Calu3 (cell line): ENCODE measurements around the gene RFXAP. TPM values are rescaled to one million over a fixed set of nuclear protein-coding genes. Genes with fewer than 3 reads are reported as not detected.

ENCODE experiments used
- BruUV-seq: library from RNA; stranded (reverse); fragments of 400-500 nt; replicated peaks from 2 replicates; lab custom pipeline; 2021; lab: Mats Ljungman, UMichigan
- CTCF ChIA-PET: fragments of 300-600 bp; sonication (Branson Sonifier 250); formaldehyde crosslinking; loops from one replicate; lab custom pipeline; 2022; ENCODE audit warnings: antibody characterized with exemption; lab: Charles Lee
- DNase-seq: peaks from one replicate; pipeline ENCODE4 v3.0.0; 2022
- H3K27ac Mint-ChIP-seq: one replicate; pipeline ENCODE4 v1.8.0; 2022; ENCODE audit warnings: mixed read lengths; ENCODE audit not compliant: unreplicated experiment
- H3K27me3 Mint-ChIP-seq: one replicate; pipeline ENCODE4 v1.8.0; 2022; ENCODE audit warnings: mixed read lengths; ENCODE audit not compliant: unreplicated experiment
- H3K36me3 Mint-ChIP-seq: one replicate; pipeline ENCODE4 v1.8.0; 2022; ENCODE audit warnings: mild to moderate bottlenecking, moderate library complexity, mixed read lengths; ENCODE audit not compliant: insufficient read depth, unreplicated experiment
- H3K4me1 Mint-ChIP-seq: one replicate; pipeline ENCODE4 v1.8.0; 2022; ENCODE audit warnings: mild to moderate bottlenecking, low read depth, mixed read lengths; ENCODE audit not compliant: unreplicated experiment
- H3K4me3 Mint-ChIP-seq: one replicate; pipeline ENCODE4 v1.8.0; 2022; ENCODE audit warnings: mild to moderate bottlenecking, low read depth, moderate library complexity, mixed read lengths; ENCODE audit not compliant: unreplicated experiment
- H3K9me3 Mint-ChIP-seq: one replicate; pipeline ENCODE4 v1.8.0; 2022; ENCODE audit warnings: low read depth, mixed read lengths; ENCODE audit not compliant: unreplicated experiment
- intact Hi-C: fragments of 100-400 bp; cut with micrococcal nuclease; formaldehyde crosslinking; loops from one replicate; pipeline ENCODE4 v1.10.0; 2022; ENCODE audit not compliant: unreplicated experiment
- total RNA-seq: library from RNA; stranded (reverse); gene quantifications from 2 replicates; pipeline ENCODE4 v1.2.3, GENCODE V29; 2022
- TF ChIP-seq, protein P1 (sequence below): fragments of 200-600 bp; IDR thresholded peaks from one replicate; pipeline ENCODE4 v1.8.0; 2022; ENCODE audit warnings: antibody characterized with exemption; ENCODE audit not compliant: unreplicated experiment

RFXAP gene
- total RNA-seq, 1 experiment from 2014 or later: 6.2 TPM

DNA sequence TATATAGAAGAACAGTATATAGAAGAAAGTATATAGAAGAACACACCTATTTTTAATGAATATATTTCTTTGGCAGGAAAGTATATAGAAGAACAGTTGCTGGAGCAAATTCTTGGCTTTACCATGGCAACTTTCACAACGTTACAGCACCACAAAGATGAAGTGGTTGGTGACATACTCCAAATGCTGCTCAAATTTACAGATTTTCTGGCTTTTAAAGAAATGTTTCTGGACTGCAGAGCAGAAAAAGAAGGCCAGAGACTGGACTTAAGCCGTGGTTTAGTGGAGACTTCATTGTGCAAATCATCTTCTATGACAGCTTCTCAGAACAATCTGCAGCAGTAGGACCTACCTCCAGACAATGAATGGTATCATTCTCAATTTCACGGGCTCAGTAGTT lies 24.3 kb upstream of the RFXAP start:
- Mint-ChIP-seq H3K27ac (no peak overlapping the region), H3K4me1 (no peaks in the 10 kb centered on the region), H3K36me3 (no peaks in the 10 kb centered on the region), H3K27me3 (no peaks in the 10 kb centered on the region), H3K9me3 (no peaks in the 10 kb centered on the region), H3K4me3 (no peak overlapping the region)
- TF ChIP-seq, protein P1, sequence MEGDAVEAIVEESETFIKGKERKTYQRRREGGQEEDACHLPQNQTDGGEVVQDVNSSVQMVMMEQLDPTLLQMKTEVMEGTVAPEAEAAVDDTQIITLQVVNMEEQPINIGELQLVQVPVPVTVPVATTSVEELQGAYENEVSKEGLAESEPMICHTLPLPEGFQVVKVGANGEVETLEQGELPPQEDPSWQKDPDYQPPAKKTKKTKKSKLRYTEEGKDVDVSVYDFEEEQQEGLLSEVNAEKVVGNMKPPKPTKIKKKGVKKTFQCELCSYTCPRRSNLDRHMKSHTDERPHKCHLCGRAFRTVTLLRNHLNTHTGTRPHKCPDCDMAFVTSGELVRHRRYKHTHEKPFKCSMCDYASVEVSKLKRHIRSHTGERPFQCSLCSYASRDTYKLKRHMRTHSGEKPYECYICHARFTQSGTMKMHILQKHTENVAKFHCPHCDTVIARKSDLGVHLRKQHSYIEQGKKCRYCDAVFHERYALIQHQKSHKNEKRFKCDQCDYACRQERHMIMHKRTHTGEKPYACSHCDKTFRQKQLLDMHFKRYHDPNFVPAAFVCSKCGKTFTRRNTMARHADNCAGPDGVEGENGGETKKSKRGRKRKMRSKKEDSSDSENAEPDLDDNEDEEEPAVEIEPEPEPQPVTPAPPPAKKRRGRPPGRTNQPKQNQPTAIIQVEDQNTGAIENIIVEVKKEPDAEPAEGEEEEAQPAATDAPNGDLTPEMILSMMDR: no peak
- CTCF ChIA-PET: no interaction called here
- no TSS peak for BruUV-seq
- intact Hi-C loops: no loop called here
- no peak for DNase-seq

DNA sequence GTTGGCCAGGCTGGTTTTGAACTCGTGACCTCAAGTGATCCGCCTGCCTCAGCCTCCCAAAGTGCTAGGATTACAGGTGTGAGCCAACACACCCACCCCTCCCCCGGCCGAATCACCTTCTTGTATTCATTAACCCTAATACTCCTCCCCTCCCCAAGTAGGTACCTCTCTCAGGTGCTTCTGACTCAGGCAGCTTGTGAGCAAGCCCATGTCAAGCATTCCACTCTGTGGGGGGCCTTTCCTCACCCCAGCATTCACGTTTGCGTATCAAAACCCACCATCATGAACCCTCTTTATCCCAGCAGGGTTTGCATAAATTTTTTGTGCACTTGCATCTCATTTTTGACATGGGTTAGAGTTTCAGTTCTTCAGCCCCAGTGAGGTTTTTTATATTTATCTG lies 23.6 kb upstream of the RFXAP start:
- DNase-seq: no peak
- no peaks in the 10 kb centered on the region for H3K9me3 Mint-ChIP-seq
- TF ChIP-seq, protein P1: no peak
- H3K4me1 Mint-ChIP-seq: no peaks in the 10 kb centered on the region
- H3K36me3 Mint-ChIP-seq: no peaks in the 10 kb centered on the region
- no peak overlapping the region for H3K4me3 Mint-ChIP-seq
- H3K27ac Mint-ChIP-seq: no peak overlapping the region
- CTCF ChIA-PET: no interaction called here
- no TSS peak for BruUV-seq
- intact Hi-C loops: no loop called here
- no peaks in the 10 kb centered on the region for H3K27me3 Mint-ChIP-seq

DNA sequence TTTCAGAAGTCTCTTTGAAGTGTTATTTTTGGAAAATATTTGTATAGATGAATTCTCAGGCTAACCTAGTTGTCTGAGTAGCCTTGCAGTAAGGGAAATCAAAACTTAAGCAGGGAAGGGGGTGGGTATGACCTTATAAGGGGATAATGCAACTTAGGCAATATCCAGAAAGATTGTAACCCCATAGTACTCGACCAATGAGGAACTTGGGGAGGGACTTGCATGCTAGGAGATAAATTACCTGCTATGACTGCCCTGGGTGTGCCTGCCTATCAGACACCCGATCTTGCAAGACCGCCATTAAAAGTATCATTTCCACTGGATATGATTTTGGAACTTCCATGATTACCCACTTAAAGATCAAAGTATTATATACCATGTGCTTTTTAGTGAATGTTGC lies 23.0 kb upstream of the RFXAP start:
- CTCF ChIA-PET: no interaction called here
- Mint-ChIP-seq H3K4me1 (no peaks in the 10 kb centered on the region), H3K27ac (no peak overlapping the region), H3K36me3 (no peaks in the 10 kb centered on the region), H3K27me3 (no peaks in the 10 kb centered on the region), H3K4me3 (no peak overlapping the region), H3K9me3 (no peaks in the 10 kb centered on the region)
- no peak for DNase-seq
- BruUV-seq: no TSS peak
- TF ChIP-seq, protein P1: no peak
- intact Hi-C loops: no loop called here

DNA sequence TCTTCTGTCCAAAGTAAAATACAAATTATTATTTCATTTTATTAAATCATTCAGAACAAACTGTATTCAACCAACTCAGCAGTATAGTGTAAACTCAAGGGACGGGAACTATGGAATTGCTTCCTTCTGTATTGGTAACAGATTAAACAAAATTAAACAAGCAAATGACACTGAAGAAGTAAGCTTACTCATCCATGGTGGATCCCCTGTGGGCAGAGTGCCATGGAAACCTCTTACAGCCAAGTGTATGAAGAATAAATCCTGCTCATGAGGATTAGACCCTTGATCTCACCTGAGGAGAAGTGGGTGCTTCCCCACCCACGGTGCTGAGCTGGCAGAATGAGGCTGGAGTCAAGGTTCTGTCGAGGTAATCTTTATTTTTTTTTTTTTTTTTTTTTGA lies 18.0 kb upstream of the RFXAP start:
- peaks cover 5% of the 10 kb centered on the region for H3K4me1 Mint-ChIP-seq
- CTCF ChIA-PET: no interaction called here
- H3K27ac Mint-ChIP-seq: no peak overlapping the region
- no peaks in the 10 kb centered on the region for H3K36me3 Mint-ChIP-seq
- H3K9me3 Mint-ChIP-seq: no peaks in the 10 kb centered on the region
- H3K27me3 Mint-ChIP-seq: no peaks in the 10 kb centered on the region
- no TSS peak for BruUV-seq
- H3K4me3 Mint-ChIP-seq: no peak overlapping the region
- TF ChIP-seq, protein P1: no peak
- no peak for DNase-seq
- intact Hi-C loops: no loop called here
